ENCODE results near the gene RFWD3. TPM values are rescaled to one million over a fixed set of nuclear protein-coding genes. Genes with fewer than 3 reads are reported as not detected.

Gene RFWD3
- total and polyA plus RNA-seq, 3 donors from 2014 or later = 57.2 to 100 (median 66.8) TPM

GRCh38 chr16:74635303-74635702 is 31.4 kb downstream of the RFWD3 start:
- no peaks in the 10 kb centered on the region for H3K9me3 ChIP-seq
- no peak overlapping the region for H3K4me3 ChIP-seq
- H3K4me1 ChIP-seq = no peaks in the 10 kb centered on the region
- intact Hi-C loops (cut with DNase I; ENCODE audit: low total_unique reads) = no loop called here
- TF ChIP-seq POLR2A (IDR thresholded peaks at IDR 0.05) = no peak
- TF ChIP-seq, protein P1, sequence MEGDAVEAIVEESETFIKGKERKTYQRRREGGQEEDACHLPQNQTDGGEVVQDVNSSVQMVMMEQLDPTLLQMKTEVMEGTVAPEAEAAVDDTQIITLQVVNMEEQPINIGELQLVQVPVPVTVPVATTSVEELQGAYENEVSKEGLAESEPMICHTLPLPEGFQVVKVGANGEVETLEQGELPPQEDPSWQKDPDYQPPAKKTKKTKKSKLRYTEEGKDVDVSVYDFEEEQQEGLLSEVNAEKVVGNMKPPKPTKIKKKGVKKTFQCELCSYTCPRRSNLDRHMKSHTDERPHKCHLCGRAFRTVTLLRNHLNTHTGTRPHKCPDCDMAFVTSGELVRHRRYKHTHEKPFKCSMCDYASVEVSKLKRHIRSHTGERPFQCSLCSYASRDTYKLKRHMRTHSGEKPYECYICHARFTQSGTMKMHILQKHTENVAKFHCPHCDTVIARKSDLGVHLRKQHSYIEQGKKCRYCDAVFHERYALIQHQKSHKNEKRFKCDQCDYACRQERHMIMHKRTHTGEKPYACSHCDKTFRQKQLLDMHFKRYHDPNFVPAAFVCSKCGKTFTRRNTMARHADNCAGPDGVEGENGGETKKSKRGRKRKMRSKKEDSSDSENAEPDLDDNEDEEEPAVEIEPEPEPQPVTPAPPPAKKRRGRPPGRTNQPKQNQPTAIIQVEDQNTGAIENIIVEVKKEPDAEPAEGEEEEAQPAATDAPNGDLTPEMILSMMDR (IDR thresholded peaks at IDR 0.05) = no peak
- no peaks in the 10 kb centered on the region for H3K36me3 ChIP-seq (ENCODE audit: low read depth, missing control alignments)
- no peak for DNase-seq
- no peaks in the 10 kb centered on the region for H3K27me3 ChIP-seq
- no peak overlapping the region for H3K27ac ChIP-seq
- 76 to 81% methylated on average over 5 of the region's 5 CpGs for WGBS, 2 donors

- Histone ChIP-seq H3K4me1 (no peaks in the 10 kb centered on the region), H3K27me3 (no peaks in the 10 kb centered on the region), H3K36me3 (ENCODE audit: low read depth, missing control alignments) (no peaks in the 10 kb centered on the region), H3K4me3 (no peak overlapping the region), H3K9me3 (no peaks in the 10 kb centered on the region), H3K27ac (no peak overlapping the region)
- no peak for DNase-seq
- TF ChIP-seq, protein P1 (IDR thresholded peaks at IDR 0.05) = no peak
- no peak for TF ChIP-seq POLR2A (IDR thresholded peaks at IDR 0.05)
- WGBS, 2 donors = 88 to 93% methylated on average over 7 of the region's 7 CpGs
- intact Hi-C loops (cut with DNase I; ENCODE audit: low total_unique reads) = no loop called here
These were observed 33.0 kb downstream of the RFWD3 start for GRCh38 chr16:74633686-74634085.

DNA sequence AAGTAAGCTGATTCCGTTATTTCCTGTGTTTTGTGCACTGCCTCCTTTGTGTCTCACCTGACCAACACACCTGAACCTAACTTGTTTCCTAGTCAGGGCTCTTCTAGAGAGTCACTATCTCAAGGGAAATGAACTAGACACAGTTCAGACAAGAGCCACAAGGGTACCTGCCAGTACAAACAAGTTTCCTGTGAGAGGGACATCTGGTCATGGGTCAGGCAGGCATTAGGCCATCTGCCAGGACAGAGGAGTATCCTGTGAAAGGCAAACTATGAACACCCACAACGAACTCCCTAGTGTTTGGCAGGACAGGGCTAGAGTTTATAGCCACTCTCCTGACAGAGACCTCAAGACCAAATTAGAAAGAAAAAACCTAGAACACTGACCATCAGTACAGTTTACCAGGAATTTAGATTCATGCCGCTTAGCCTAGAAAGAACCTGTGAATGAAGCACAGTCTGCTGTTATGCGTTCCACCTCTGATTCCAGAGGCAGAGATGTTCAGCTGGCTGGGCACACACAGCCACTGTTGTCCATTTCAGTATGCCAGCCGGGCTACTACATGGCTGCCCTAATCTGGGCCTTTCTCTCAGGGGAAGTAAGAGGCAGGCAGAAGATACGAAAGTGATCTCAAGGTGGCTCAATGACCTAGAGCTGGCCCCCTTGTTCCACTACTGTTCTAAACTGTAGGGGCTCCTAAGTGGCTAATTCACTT is 39.0 kb downstream of the RFWD3 start:
- Histone ChIP-seq H3K27me3 (no peaks in the 10 kb centered on the region), H3K4me3 (no peak overlapping the region), H3K9me3 (no peaks in the 10 kb centered on the region), H3K36me3 (ENCODE audit: low read depth, missing control alignments) (no peaks in the 10 kb centered on the region), H3K27ac (no peak overlapping the region), H3K4me1 (no peaks in the 10 kb centered on the region)
- intact Hi-C loops (cut with DNase I; ENCODE audit: low total_unique reads) = loop anchor here (10.0 kb wide), 1 partner anchor 173 kb away; no protein-coding TSS in a partner anchor
- 56 to 66% methylated on average over 6 of the region's 6 CpGs for whole genome bisulfite sequencing, 2 donors
- TF ChIP-seq, protein P1 (IDR thresholded peaks at IDR 0.05) = no peak
- TF ChIP-seq POLR2A (IDR thresholded peaks at IDR 0.05) = no peak
- DNase-seq = no peak

- WGBS, 2 donors = 0 to 50% methylated on average over 1 of the region's 1 CpG
- TF ChIP-seq, protein P1 (IDR thresholded peaks at IDR 0.05) = no peak
- TF ChIP-seq POLR2A (IDR thresholded peaks at IDR 0.05) = no peak
- DNase-seq = no peak
These were observed 39.8 kb downstream of the RFWD3 start for GRCh38 chr16:74626741-74627416.

More at GRCh38 chr16:74626741-74627416, 39.8 kb downstream of the RFWD3 start:
- intact Hi-C loops (cut with DNase I; ENCODE audit: low total_unique reads) = loop anchor here (10.0 kb wide), 1 partner anchor 172 kb away; no protein-coding TSS in a partner anchor
- Histone ChIP-seq H3K27ac (no peak overlapping the region), H3K4me3 (no peak overlapping the region), H3K9me3 (no peaks in the 10 kb centered on the region), H3K36me3 (ENCODE audit: low read depth, missing control alignments) (no peaks in the 10 kb centered on the region), H3K4me1 (no peaks in the 10 kb centered on the region), H3K27me3 (no peaks in the 10 kb centered on the region)

All from testis (tissue), 3 donors.